Measurements from ENCODE around the gene AURKA. TPM values are rescaled to one million over a fixed set of nuclear protein-coding genes. Genes with fewer than 3 reads are reported as not detected.

The AURKA gene
- total RNA-seq, 1 donor from 2014 or later: 6.5 TPM

DNA sequence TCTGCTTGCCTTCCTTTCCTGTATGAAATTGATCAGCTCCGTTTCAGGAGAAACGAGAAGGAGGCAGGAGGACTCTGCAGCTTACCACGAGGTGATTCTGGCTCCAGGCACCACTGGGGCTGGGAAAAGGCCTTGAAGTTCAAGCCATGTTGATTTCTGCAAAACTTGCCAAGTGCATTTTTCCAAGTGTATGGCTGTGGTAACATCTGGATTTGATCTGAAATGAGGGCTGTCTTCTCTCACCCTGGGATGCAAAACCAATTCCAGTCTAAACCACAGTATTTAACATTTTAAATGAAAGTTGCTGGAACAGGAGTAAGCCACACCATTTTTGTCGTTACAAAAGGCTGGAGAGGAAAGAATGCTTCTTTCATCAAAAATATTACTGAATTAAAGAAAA lies 69.3 kb downstream of the AURKA start:
- no peak for DNase-seq (ENCODE audit: low spot score in 2 of 2)
- no peak for FAIRE-seq

Other genes starting within 250 kb of the AURKA start
- not detected for gene MC3R, start 143.5 kb downstream of the AURKA start, total RNA-seq
- 15.5 TPM for gene FAM210B, start 33.2 kb downstream of the AURKA start, total RNA-seq
- gene CSTF1, start 430 bp upstream of the AURKA start, total RNA-seq: 27.7 TPM
- under 0.01 TPM for gene CASS4, start 20.0 kb upstream of the AURKA start, total RNA-seq
- gene RTF2, start 76.4 kb upstream of the AURKA start, total RNA-seq: 48.9 TPM
- gene FAM209A, start 132.5 kb upstream of the AURKA start, total RNA-seq: not detected
- gene FAM209B, start 141.0 kb upstream of the AURKA start, total RNA-seq: not detected
- gene TFAP2C, start 237.1 kb upstream of the AURKA start, total RNA-seq: 2.4 TPM

All from frontal cortex (tissue), 4 donors.